ENCODE data around the gene ADGRG6.
"Not testable (repeated sequence)": the region's sequence is repeated elsewhere in the genome, so short reads cannot be mapped to it uniquely, and the experiment has no call there.

Gene ADGRG6

GRCh38 chr6:142444376-142444775, 142.6 kb downstream of the ADGRG6 start:
- Histone ChIP-seq H3K9me3 (ENCODE audit: insufficient read depth, low read length) (no peaks in the 10 kb centered on the region), H3K36me3 (ENCODE audit: insufficient read depth, insufficient read length, low read length) (no peaks in the 10 kb centered on the region), H3K27me3 (ENCODE audit: insufficient read depth, insufficient read length) (no peaks in the 10 kb centered on the region), H3K4me3 (ENCODE audit: insufficient read length, low read depth) (no peak overlapping the region), H3K4me1 (ENCODE audit: insufficient read depth, insufficient read length) (no peaks in the 10 kb centered on the region), H3K9ac (ENCODE audit: insufficient read length, low read depth) (no peak overlapping the region)
- no peak for DNase-seq (ENCODE audit: low read depth, low spot score)
- TF ChIP-seq ZNF274 (IDR thresholded peaks at IDR 0.05; ENCODE audit: low read depth, low read length) (no peak), SUZ12 (IDR thresholded peaks at IDR 0.05; ENCODE audit: extremely low read depth, insufficient read depth, insufficient read length) (no peak), YY1 (IDR thresholded peaks at IDR 0.05; ENCODE audit: insufficient read depth, insufficient read length) (no peak)

DNA sequence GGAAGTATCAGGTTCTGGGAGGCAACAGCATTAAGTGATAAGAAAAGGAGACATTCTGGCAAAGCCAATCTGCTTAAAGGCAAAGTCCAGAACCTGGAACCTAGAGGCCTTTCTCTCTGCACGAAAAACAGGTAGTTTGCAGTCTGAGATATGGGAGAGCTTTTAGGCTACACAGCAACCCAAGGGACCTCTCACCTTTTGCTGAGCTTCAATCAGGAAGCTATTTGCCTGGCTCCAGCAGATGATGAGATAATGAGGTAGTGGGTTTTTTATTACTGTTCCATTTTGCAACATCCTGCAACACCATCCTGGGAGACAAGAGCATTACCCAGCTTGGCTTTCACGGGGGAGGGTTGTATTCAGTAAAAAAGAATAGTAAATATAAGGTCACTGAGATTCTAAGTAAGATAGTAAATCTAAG, 143.1 kb downstream of the ADGRG6 start:
- no peak overlapping the region for H3K4me3 ChIP-seq (ENCODE audit: insufficient read length, low read depth)
- no peaks in the 10 kb centered on the region for H3K27me3 ChIP-seq (ENCODE audit: insufficient read depth, insufficient read length)

DNA sequence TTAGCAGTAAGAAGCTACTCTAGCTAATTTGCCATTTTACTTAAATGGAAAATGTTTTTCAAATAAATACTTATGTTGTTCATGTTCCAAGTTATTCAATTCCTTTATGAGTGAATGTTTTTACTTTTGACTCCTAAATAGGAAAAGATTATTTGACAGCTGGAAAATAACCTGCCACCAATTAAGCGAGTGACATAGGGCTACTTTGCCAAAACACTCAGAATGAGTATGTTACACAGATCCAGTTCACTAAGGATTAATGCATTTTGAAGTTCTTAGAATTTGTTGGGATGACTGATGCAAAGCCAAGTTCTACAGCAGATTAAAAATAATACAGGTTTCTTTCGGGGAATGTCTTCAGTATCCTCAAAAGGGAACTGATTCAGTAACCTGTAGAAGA, 144.4 kb downstream of the ADGRG6 start:
- no peaks in the 10 kb centered on the region; the same call in 1 of the 2 replicates for H3K9me3 ChIP-seq (ENCODE audit: insufficient read depth, low read length)
- H3K4me1 ChIP-seq (ENCODE audit: insufficient read depth, insufficient read length): no peaks in the 10 kb centered on the region
- H3K4me3 ChIP-seq (ENCODE audit: insufficient read length, low read depth): no peak overlapping the region
- no peaks in the 10 kb centered on the region for H3K27me3 ChIP-seq (ENCODE audit: insufficient read depth, insufficient read length)
- H3K9ac ChIP-seq (ENCODE audit: insufficient read length, low read depth): no peak overlapping the region
- DNase-seq (ENCODE audit: low read depth, low spot score): no peak
- no peaks in the 10 kb centered on the region for H3K36me3 ChIP-seq (ENCODE audit: insufficient read depth, insufficient read length, low read length)
- TF ChIP-seq SUZ12 (IDR thresholded peaks at IDR 0.05; ENCODE audit: extremely low read depth, insufficient read depth, insufficient read length): no peak
- no peak for TF ChIP-seq ZNF274 (IDR thresholded peaks at IDR 0.05; ENCODE audit: low read depth, low read length)
- TF ChIP-seq YY1 (IDR thresholded peaks at IDR 0.05; ENCODE audit: insufficient read depth, insufficient read length): no peak

More for the DNA sequence above, 143.1 kb downstream of the ADGRG6 start:
- no peaks in the 10 kb centered on the region for H3K9me3 ChIP-seq (ENCODE audit: insufficient read depth, low read length)
- no peaks in the 10 kb centered on the region for H3K4me1 ChIP-seq (ENCODE audit: insufficient read depth, insufficient read length)
- no peak overlapping the region for H3K9ac ChIP-seq (ENCODE audit: insufficient read length, low read depth)
- TF ChIP-seq YY1 (IDR thresholded peaks at IDR 0.05; ENCODE audit: insufficient read depth, insufficient read length) (no peak), SUZ12 (IDR thresholded peaks at IDR 0.05; ENCODE audit: extremely low read depth, insufficient read depth, insufficient read length) (no peak), ZNF274 (IDR thresholded peaks at IDR 0.05; ENCODE audit: low read depth, low read length) (no peak)
- no peak for DNase-seq (ENCODE audit: low read depth, low spot score)
- H3K36me3 ChIP-seq (ENCODE audit: insufficient read depth, insufficient read length, low read length): no peaks in the 10 kb centered on the region

DNA sequence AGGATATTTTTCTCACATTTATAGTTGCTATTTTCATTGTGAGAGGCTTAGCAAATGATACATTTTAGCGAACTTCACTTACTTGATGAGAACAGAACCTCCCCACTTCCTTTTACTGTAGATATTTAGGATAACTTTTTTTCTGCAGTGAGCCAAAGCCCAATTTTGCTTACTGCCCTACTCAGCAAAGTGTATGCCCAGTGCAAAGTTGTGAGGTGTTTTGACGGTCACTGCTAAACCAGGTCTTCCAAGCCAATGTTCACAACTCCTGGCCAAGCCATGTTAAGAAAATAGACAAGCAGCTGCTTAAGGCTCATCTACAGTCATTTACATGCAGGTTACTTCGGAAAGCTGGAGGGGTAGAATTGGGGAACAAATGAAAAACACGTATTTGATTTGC, 144.8 kb downstream of the ADGRG6 start:
- H3K36me3 ChIP-seq (ENCODE audit: insufficient read depth, insufficient read length, low read length): no peaks in the 10 kb centered on the region
- no peak for DNase-seq (ENCODE audit: low read depth, low spot score)
- H3K27me3 ChIP-seq (ENCODE audit: insufficient read depth, insufficient read length): no peaks in the 10 kb centered on the region

DNA sequence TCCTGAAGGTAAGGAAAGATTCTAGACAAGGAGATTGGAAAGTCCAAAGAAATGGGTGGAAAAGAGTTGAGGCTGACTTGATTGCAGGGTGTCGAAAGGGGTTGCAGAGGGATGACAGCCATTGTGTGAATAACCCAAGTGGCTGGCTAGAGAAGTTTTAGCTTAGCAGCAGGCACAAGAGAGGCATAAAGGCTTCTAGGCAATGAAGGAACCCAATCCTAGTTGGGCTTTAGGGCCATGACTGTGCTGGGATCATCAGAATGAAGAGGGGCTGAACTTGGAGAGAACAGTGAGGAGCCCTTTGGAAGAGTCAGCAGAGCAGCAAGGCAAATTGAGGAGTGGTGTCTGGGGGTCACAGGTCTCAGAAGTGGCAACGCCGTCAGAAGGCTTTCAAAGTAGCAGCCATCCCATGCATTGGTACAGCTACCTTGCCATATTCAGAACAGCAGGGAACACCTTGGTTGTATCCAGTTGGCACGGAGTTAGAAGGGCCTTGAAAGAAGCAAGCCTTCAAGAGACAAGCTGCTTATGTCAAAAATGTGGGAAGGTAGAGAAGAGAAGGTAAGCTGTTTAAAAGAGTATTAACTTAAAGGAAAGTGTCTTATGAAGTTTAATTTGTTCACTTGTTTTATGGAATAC, 146.4 kb downstream of the ADGRG6 start:
- Histone ChIP-seq H3K36me3 (ENCODE audit: insufficient read depth, insufficient read length, low read length) (no peaks in the 10 kb centered on the region), H3K4me1 (ENCODE audit: insufficient read depth, insufficient read length) (no peaks in the 10 kb centered on the region), H3K27me3 (ENCODE audit: insufficient read depth, insufficient read length) (no peaks in the 10 kb centered on the region), H3K4me3 (ENCODE audit: insufficient read length, low read depth) (no peak overlapping the region), H3K9me3 (ENCODE audit: insufficient read depth, low read length) (no peaks in the 10 kb centered on the region; the same call in 1 of the 2 replicates), H3K9ac (ENCODE audit: insufficient read length, low read depth) (no peak overlapping the region)
- no peak for DNase-seq (ENCODE audit: low read depth, low spot score)
- TF ChIP-seq SUZ12 (IDR thresholded peaks at IDR 0.05; ENCODE audit: extremely low read depth, insufficient read depth, insufficient read length) (no peak), ZNF274 (IDR thresholded peaks at IDR 0.05; ENCODE audit: low read depth, low read length) (no peak), YY1 (IDR thresholded peaks at IDR 0.05; ENCODE audit: insufficient read depth, insufficient read length) (no peak)

More for the DNA sequence above, 144.8 kb downstream of the ADGRG6 start:
- no peaks in the 10 kb centered on the region for H3K4me1 ChIP-seq (ENCODE audit: insufficient read depth, insufficient read length)
- H3K9me3 ChIP-seq (ENCODE audit: insufficient read depth, low read length): no peaks in the 10 kb centered on the region; the same call in 1 of the 2 replicates
- no peak overlapping the region for H3K4me3 ChIP-seq (ENCODE audit: insufficient read length, low read depth)
- no peak overlapping the region for H3K9ac ChIP-seq (ENCODE audit: insufficient read length, low read depth)
- TF ChIP-seq SUZ12 (IDR thresholded peaks at IDR 0.05; ENCODE audit: extremely low read depth, insufficient read depth, insufficient read length): no peak
- no peak for TF ChIP-seq YY1 (IDR thresholded peaks at IDR 0.05; ENCODE audit: insufficient read depth, insufficient read length)
- no peak for TF ChIP-seq ZNF274 (IDR thresholded peaks at IDR 0.05; ENCODE audit: low read depth, low read length)

GRCh38 chr6:142450856-142451255, 149.0 kb downstream of the ADGRG6 start:
- not testable (repeated sequence) for H3K9me3 ChIP-seq (ENCODE audit: insufficient read depth, low read length); H3K27me3 ChIP-seq (ENCODE audit: insufficient read depth, insufficient read length); H3K4me1 ChIP-seq (ENCODE audit: insufficient read depth, insufficient read length); H3K9ac ChIP-seq (ENCODE audit: insufficient read length, low read depth); H3K36me3 ChIP-seq (ENCODE audit: insufficient read depth, insufficient read length, low read length); DNase-seq (ENCODE audit: low read depth, low spot score); H3K4me3 ChIP-seq (ENCODE audit: insufficient read length, low read depth)

GRCh38 chr6:142452993-142453392, 151.2 kb downstream of the ADGRG6 start:
- no peak overlapping the region for H3K4me3 ChIP-seq (ENCODE audit: insufficient read length, low read depth)
- no peak for DNase-seq (ENCODE audit: low read depth, low spot score)
- H3K36me3 ChIP-seq (ENCODE audit: insufficient read depth, insufficient read length, low read length): no peaks in the 10 kb centered on the region
- no peaks in the 10 kb centered on the region for H3K4me1 ChIP-seq (ENCODE audit: insufficient read depth, insufficient read length)
- no peaks in the 10 kb centered on the region; the same call in 1 of the 2 replicates for H3K9me3 ChIP-seq (ENCODE audit: insufficient read depth, low read length)
- TF ChIP-seq YY1 (IDR thresholded peaks at IDR 0.05; ENCODE audit: insufficient read depth, insufficient read length): no peak
- no peak for TF ChIP-seq ZNF274 (IDR thresholded peaks at IDR 0.05; ENCODE audit: low read depth, low read length)
- no peak for TF ChIP-seq SUZ12 (IDR thresholded peaks at IDR 0.05; ENCODE audit: extremely low read depth, insufficient read depth, insufficient read length)
- H3K27me3 ChIP-seq (ENCODE audit: insufficient read depth, insufficient read length): no peaks in the 10 kb centered on the region
- no peak overlapping the region for H3K9ac ChIP-seq (ENCODE audit: insufficient read length, low read depth)

- not testable (repeated sequence) for H3K36me3 ChIP-seq (ENCODE audit: insufficient read depth, insufficient read length, low read length); H3K9me3 ChIP-seq (ENCODE audit: insufficient read depth, low read length); DNase-seq (ENCODE audit: low read depth, low spot score)
Measured at GRCh38 chr6:142454196-142454595, 152.4 kb downstream of the ADGRG6 start.

GRCh38 chr6:142454848-142455247, 153.0 kb downstream of the ADGRG6 start:
- H3K9me3 ChIP-seq (ENCODE audit: insufficient read depth, low read length); H3K4me1 ChIP-seq (ENCODE audit: insufficient read depth, insufficient read length); DNase-seq (ENCODE audit: low read depth, low spot score); H3K36me3 ChIP-seq (ENCODE audit: insufficient read depth, insufficient read length, low read length); H3K27me3 ChIP-seq (ENCODE audit: insufficient read depth, insufficient read length); H3K4me3 ChIP-seq (ENCODE audit: insufficient read length, low read depth); H3K9ac ChIP-seq (ENCODE audit: insufficient read length, low read depth): not testable (repeated sequence)

More at GRCh38 chr6:142454196-142454595, 152.4 kb downstream of the ADGRG6 start:
- not testable (repeated sequence) for H3K9ac ChIP-seq (ENCODE audit: insufficient read length, low read depth); H3K4me1 ChIP-seq (ENCODE audit: insufficient read depth, insufficient read length); H3K27me3 ChIP-seq (ENCODE audit: insufficient read depth, insufficient read length); H3K4me3 ChIP-seq (ENCODE audit: insufficient read length, low read depth)

Measured in NT2/D1 (cell line).